Upper lobe of left lung (tissue), 6 donors: ENCODE results near the gene FOXC2. TPM values are rescaled to one million over a fixed set of nuclear protein-coding genes. Genes with fewer than 3 reads are reported as not detected.

ENCODE experiments used
- ATAC-seq, 2 donors: fragments of 200-7000 bp; cut with Tn5 transposase; one replicate each; pipeline ENCODE4 v1.9.1; 2022; ENCODE audit warnings: mild to moderate bottlenecking in 2 of 2, moderate library complexity in 2 of 2; ENCODE audit not compliant: low FRiP score in 2 of 2
- DNase-seq, 2 donors: peaks; one replicate each; pipeline ENCODE4 v3.0.0-alpha.2; 2019 to 2020
- H3K27ac ChIP-seq, 4 donors: fragments of 200-600 bp; sonication (generic); one replicate each; pipeline ENCODE4 v1.5.1; 2016 to 2019
- H3K27me3 ChIP-seq, 4 donors: fragments of 200-600 bp; sonication (generic); one replicate each; pipeline ENCODE4 v1.5.1; 2017 to 2019
- H3K36me3 ChIP-seq, 4 donors: fragments of 200-600 bp; sonication (generic); one replicate each; pipeline ENCODE4 v1.5.1; 2016 to 2019
- H3K4me1 ChIP-seq, 4 donors: fragments of 200-600 bp; sonication (generic); one replicate each; pipeline ENCODE4 v1.5.1; 2018 to 2019
- H3K4me3 ChIP-seq, 4 donors: fragments of 200-600 bp; sonication (generic); one replicate each; pipeline ENCODE4 v1.5.1; 2017 to 2019; ENCODE audit warnings: mild to moderate bottlenecking in 2 of 4, moderate library complexity in 1 of 4
- H3K9me3 ChIP-seq, 4 donors: fragments of 200-600 bp; sonication (generic); one replicate each; pipeline ENCODE4 v1.5.1; 2018 to 2019
- CTCF ChIP-seq, 6 experiments: fragments of 450-650 bp in 4 of 6; fragments of 200-600 bp in 2 of 6; sonication (generic) in 2 of 6; IDR thresholded peaks; one replicate each; pipeline ENCODE4 v1.5.1; 2016 to 2019; ENCODE audit warnings: antibody characterized with exemption in 6 of 6
- EP300 ChIP-seq, 4 donors: sonication (generic); formaldehyde crosslinking; IDR thresholded peaks; one replicate each; pipeline ENCODE4 v1.5.1; 2017; ENCODE audit warnings: antibody characterized with exemption in 4 of 4, control low read depth in 2 of 4
- POLR2A ChIP-seq, 4 donors: fragments of 450-650 bp; IDR thresholded peaks; one replicate each; pipeline ENCODE4 v1.5.1; 2016 to 2017; ENCODE audit warnings: antibody characterized with exemption in 4 of 4, mild to moderate bottlenecking in 2 of 4
- POLR2AphosphoS5 ChIP-seq, 2 donors: sonication (generic); formaldehyde crosslinking; IDR thresholded peaks; one replicate each; pipeline ENCODE4 v1.5.1; 2017; ENCODE audit warnings: antibody characterized with exemption in 2 of 2
- WGBS, 2 donors: methylation state at CpG; one replicate each; pipeline ENCODE4 v1.1.5; 2017 to 2018; 5-methylcytosine and 5-hydroxymethylcytosine counted together
- total RNA-seq, 6 donors: library from RNA; depleted of rRNA in 4 of 6; stranded (reverse); fragments of >200 nt in 4 of 6; gene quantifications; one replicate each; pipeline versions ENCODE4 v1.1.0 to v1.2.1, GENCODE V29; 2016 to 2021
- donor health status: DM: no; HTN: no; CAD: no; lungs with moderate emphysema.
- donor health status: DM: no; HTN: yes; CAD: no; lungs with severe emphysema.

FOXC2 gene
- total RNA-seq, 6 donors from 2014 or later, result 0.39 to 1.9 (median 0.56) TPM; not detected in 2

DNA sequence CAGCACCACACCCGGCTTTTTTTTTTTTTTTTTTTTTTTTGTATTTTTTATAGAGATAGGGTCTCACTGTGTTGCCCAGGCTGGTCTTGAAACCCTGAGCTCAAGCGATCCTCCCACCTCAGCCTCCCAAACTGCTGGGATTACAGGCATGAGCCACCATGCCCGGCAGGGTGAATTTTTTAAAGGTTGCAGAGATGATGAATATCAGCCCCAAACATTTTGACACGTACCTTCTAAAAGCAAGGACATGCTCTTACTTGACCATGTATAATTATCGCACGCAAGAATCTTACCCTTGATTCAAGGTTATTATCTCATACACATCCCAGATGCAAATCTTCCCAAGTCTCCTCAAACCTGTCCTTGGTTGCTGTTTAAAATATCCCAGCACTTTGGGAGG, 4.3 kb upstream of the FOXC2 start:
- no peak for TF ChIP-seq EP300 (IDR thresholded peaks at IDR 0.05)
- TF ChIP-seq CTCF (IDR thresholded peaks at IDR 0.05), result no peak
- no peak for TF ChIP-seq POLR2AphosphoS5 (IDR thresholded peaks at IDR 0.05)
- TF ChIP-seq POLR2A (IDR thresholded peaks at IDR 0.05), result no peak
- Histone ChIP-seq H3K4me3 (no peak overlapping the region), H3K27me3 (peaks cover 0 to 35% (median 19%) of the 10 kb centered on the region in 4 donors), H3K4me1 (peaks cover 8 to 31% (median 18%) of the 10 kb centered on the region in 4 donors), H3K36me3 (no peaks in the 10 kb centered on the region), H3K27ac (no peak overlapping the region), H3K9me3 (no peaks in the 10 kb centered on the region)
- ATAC-seq (no peak), DNase-seq (no peak)
- WGBS, 2 donors, result 82 to 84% methylated on average over 6 of the region's 6 CpGs

DNA sequence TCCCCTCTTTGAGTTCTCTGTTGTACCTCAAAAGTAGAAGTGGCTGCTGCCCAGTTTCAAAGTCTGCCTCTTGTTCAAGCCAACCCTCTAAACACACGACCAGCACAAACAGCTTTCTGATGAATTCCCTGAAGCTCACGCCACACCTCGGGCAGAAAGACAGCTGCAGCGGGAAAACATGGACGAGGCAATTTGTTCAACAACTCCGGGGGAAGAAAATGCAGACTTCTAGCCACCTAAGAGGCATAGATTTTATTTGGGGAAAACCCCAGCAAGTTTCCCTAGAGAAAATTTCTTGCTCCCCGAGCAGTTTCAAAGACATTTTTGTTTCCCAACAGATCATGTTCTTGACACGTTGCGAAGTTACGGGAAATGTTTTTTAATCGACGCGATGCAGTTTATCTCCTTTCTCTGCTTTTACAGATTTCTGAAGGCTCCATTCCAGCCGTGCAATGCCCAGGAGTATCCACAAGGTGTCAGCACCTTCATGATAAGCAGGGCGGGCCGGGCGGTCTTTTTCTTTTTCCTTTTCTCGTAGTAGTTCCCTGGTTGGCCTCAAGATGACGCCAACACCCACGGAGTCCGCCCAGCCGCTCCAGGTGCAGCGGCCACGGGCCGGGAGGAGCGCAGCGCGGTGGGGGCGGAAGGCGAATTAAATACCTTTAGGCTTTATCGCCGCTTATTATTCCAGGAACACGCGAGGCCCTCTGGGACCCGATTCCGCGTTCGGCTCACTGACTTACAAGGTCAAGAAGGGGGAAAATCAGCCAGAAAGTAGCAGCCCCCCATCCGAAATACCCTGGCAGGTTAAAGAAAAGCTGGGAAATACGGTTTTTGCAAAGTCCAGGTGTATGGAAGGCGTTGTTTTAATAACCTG, 2.9 kb upstream of the FOXC2 start:
- no peak overlapping the region for H3K27ac ChIP-seq
- H3K27me3 ChIP-seq, result peaks cover 0 to 48% (median 27%) of the 10 kb centered on the region in 4 donors
- WGBS, 2 donors, result 1 to 2% methylated on average over 30 to 41 of the region's 41 CpGs
- H3K4me3 ChIP-seq, result peak overlapping the region in 2 of 4 donors; percentile 12 to 15
- ATAC-seq (peak; percentile 95 to 96), DNase-seq (peak; percentile 90 to 92)
- peaks cover 8 to 44% (median 20%) of the 10 kb centered on the region in 4 donors for H3K4me1 ChIP-seq
- TF ChIP-seq EP300 (IDR thresholded peaks at IDR 0.05) (no peak), POLR2AphosphoS5 (IDR thresholded peaks at IDR 0.05) (no peak), CTCF (IDR thresholded peaks at IDR 0.05) (peak; percentile 94 to 99 (median 98)), POLR2A (IDR thresholded peaks at IDR 0.05) (no peak)
- H3K36me3 ChIP-seq, result no peaks in the 10 kb centered on the region
- H3K9me3 ChIP-seq, result no peaks in the 10 kb centered on the region

DNA sequence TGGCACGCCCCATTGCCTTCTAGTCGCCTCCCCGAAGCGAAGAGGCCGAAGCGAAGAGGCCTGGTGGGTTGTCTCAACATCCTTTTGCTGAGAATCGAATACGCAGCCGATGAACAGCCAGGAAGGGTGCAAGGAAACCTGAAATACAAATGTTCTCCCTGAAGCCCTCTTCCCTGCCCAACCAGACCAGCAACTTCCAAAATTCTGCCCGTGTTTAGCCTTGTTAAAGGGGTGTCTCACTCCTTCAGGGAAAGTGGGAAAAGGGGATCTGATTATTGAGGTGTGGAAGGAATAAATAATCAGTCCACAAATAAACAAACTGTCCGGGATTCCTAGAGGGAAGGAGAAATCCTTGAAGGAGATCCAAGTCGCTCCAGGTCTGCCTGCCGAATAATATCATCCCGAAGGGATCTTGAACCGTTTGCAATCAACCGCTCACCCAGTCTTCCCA, 1.4 kb upstream of the FOXC2 start:
- 33 to 45% methylated on average over 16 of the region's 16 CpGs for WGBS, 2 donors
- Histone ChIP-seq H3K27me3 (peaks cover 0 to 54% (median 31%) of the 10 kb centered on the region in 4 donors), H3K36me3 (no peaks in the 10 kb centered on the region), H3K9me3 (no peaks in the 10 kb centered on the region), H3K4me3 (no peak overlapping the region), H3K4me1 (peaks cover 8 to 44% (median 20%) of the 10 kb centered on the region in 4 donors), H3K27ac (no peak overlapping the region)
- DNase-seq, result no peak
- TF ChIP-seq EP300 (IDR thresholded peaks at IDR 0.05) (no peak), POLR2AphosphoS5 (IDR thresholded peaks at IDR 0.05) (no peak), CTCF (IDR thresholded peaks at IDR 0.05) (no peak), POLR2A (IDR thresholded peaks at IDR 0.05) (no peak)
- ATAC-seq, result no peak

DNA sequence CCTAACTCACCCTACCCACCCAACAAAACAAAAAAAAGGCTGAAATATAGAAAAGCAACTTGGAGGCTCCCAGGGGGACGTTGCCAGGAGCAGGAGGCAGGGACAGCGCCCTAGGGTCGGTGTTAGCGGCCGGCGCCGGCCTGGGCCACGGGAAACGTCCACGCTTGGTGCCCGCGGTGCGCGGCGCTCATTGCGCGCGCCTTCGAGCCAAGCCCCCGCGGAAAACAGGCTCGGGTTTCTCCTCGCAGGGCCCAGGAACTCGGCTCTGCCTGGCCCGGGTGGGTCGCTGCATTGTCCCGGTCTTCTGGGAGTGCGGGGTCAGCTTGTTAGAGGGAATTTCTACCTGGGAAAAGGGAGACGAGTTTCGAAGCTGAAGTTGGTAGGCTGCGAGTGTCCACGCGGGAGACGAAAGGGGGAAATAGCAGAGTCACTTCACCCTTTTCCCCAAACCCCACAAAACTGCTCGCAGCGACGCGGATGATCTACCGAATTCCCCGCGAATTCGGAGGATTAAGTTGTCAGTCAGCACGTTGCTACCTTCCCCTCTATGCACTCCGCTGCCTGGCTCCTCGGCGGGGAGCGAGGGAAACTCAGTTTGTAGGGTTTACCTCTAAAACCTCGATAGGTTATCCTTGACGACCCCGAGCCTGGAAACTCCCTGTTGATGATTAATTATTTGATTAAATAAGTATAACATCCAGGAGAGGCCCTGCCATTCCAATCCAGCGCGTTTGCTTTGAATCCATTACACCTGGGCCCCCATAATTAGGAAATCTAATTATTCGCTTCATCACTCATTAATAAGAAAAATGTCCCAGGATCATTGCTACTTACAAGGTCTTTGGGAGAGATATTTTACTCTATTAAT, 751 bp upstream of the FOXC2 start:
- Histone ChIP-seq H3K36me3 (no peaks in the 10 kb centered on the region), H3K9me3 (no peaks in the 10 kb centered on the region), H3K27ac (no peak overlapping the region), H3K27me3 (peaks cover 0 to 54% (median 31%) of the 10 kb centered on the region in 4 donors), H3K4me1 (peaks cover 8 to 44% (median 20%) of the 10 kb centered on the region in 4 donors), H3K4me3 (no peak overlapping the region)
- DNase-seq (peak in 1 of 2 donors; percentile 83), ATAC-seq (no peak)
- TF ChIP-seq POLR2A (IDR thresholded peaks at IDR 0.05) (no peak), EP300 (IDR thresholded peaks at IDR 0.05) (no peak), POLR2AphosphoS5 (IDR thresholded peaks at IDR 0.05) (no peak), CTCF (IDR thresholded peaks at IDR 0.05) (no peak)
- 8 to 14% methylated on average over 25 to 52 of the region's 53 CpGs for WGBS, 2 donors
